Measurements from ENCODE around the gene BTBD7.

Gene BTBD7

DNA sequence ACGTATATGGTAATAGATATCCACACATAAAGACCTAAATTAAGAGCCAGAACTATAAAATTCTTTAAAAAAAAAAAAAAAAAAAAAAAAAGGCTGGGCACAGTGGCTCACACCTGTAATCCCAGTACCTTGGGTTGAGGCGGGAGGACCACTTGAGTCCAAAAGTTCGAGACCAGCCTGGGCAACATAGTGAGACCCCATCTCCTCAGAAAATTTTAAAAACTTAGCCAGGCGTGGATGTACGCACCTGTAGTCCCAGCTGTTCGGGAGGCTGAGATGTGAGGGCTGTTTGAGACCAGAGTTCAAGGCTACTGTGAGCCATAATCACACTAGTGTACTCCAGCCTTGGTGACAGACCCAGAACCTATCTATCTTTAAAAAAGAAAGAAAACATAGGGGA lies 4.3 kb downstream of the BTBD7 start:
- DNase-seq (ENCODE audit: low read depth), result no peak

GRCh38 chr14:93326196-93326595 lies 6.6 kb downstream of the BTBD7 start:
- DNase-seq (ENCODE audit: low read depth), result no peak

DNA sequence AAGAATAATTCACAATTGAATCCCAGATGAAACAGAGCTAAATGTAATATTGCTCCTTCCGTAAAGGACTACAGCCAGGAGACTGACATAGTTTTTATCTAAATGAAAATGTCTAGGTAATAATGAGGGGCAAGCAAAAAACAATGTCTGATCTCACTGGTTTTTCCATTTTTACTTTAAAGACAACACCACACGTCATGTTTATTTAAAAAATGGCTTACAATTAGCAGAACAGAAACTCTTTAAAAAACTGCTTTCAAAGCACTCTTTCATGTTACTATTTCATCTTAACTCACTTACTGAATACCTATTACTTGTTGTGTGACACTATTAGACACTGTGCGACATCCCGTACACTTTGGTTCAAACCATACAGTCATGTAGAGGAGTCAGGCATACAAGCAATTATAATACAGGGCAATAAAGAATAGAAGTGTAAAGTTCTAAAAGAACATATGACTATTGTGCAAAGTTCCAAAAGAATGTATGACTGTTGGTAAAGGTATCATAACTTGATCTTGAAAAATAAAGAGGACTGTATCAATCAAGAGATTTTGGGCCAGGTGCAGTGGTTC lies 9.1 kb downstream of the BTBD7 start:
- DNase-seq (ENCODE audit: low read depth), result no peak

- DNase-seq (ENCODE audit: low read depth), result no peak
Measured at GRCh38 chr14:93322929-93323599, 9.8 kb downstream of the BTBD7 start.

- no peak for DNase-seq (ENCODE audit: low read depth)
Measured at GRCh38 chr14:93320489-93320888, 12.3 kb downstream of the BTBD7 start.

- no peak for DNase-seq (ENCODE audit: low read depth)
Measured at GRCh38 chr14:93319958-93320357, 12.9 kb downstream of the BTBD7 start.

DNA sequence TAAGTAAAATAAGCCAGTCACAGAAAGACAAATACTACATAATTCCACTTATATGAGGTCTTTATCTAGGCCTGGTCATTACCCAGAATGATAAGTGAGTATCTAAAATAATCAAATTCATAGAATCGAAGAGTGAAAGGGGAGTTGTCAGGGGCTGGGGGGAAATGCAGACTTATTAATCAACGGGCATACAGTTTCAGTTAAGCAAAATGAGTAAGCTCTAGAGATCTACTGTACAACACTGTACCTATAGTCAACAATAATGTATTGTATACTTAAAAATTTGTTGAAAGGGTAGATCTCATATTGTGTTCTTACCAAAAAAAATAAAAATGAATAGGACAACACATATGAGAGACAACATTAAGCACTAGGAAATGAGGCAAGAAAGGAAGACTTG lies 13.3 kb downstream of the BTBD7 start:
- no peak for DNase-seq (ENCODE audit: low read depth)

DNA sequence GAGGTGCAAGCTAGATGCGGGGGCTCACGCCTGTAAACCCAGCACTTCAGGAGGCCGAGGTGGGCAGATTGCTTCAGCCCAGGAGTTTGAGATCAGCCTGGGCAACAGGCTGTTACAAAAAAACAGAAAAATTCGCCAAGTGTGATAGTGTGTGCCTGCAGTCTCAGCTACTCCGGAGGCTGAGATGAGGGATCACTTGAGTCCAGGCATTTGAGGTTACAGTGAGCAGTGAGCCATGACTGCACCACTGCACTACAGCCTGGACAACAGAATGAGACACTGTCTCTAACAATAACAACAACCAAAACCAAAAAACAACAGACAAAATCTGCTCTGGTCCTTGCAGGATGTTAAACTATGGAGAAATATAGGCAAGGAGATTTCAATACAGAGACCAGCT lies 13.9 kb downstream of the BTBD7 start:
- DNase-seq (ENCODE audit: low read depth), result no peak

- no peak for DNase-seq (ENCODE audit: low read depth)
Measured at GRCh38 chr14:93317875-93318807, 14.7 kb downstream of the BTBD7 start.

DNA sequence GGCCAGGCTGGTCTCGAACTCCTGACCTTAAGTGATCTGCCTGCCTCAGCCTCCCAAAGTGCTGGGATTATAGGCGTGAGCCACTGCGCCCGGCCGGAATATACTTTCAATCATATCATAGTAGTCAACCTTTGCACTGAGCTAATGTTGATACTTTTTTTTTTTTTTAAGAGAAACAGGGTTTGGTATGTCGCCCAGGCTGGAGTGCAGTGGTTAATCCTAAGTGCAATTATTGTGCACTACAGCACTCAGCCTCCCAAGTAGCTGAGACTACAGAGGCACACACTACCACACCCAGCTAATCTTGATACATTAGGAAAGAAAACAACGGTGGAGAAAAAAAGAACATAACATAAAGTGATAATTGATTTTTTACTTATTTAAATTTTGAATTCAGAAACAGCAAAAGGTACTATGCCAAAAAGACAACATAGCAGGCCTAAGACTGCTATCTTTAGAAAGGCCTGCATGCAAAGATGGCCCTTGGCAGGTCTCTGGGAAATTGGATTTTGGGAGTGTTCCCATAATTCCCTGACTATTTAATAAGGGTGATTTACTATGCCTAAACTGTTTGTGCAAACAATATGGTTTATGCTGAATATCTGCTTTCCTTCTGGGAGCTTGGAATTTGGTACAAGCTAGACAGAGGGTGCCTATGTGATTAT lies 15.5 kb downstream of the BTBD7 start:
- no peak for DNase-seq (ENCODE audit: low read depth)

DNA sequence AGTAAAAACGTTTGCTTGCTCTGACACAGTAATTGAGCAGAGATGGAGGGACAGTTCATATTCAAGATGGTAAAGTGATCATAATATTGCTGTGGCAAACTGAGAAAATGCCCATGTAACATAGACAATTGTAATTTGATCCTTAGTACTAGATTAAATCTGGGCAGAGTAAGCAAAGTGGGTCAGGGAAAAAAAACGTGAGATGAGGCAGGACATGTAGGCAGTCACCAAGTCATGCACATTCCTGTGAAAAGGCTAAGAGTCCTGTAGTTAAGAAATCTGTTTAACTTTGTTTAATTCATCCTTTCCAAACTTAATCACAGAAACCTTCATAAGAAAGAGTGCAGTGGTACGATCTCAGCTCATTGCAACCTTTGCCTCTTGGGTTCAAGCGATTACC lies 16.1 kb downstream of the BTBD7 start:
- DNase-seq (ENCODE audit: low read depth), result no peak

DNA sequence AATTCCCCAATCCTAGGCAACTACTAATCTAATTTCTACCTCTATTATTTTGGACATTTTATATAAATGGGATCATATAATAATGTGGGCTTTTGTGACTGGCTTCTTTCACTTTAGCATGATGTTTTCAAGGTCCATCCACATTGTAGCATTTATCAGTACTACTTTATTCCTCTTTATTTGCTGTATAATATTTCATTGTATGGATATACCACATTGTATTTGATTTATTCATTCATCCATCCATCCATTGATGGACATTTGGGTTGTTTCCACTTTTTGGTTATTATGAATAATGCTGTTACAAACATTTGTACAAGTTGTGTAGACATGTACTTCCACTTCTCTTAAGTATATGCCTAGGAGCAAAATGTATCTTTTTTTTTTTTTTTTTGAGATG lies 17.3 kb downstream of the BTBD7 start:
- no peak for DNase-seq (ENCODE audit: low read depth)

DNA sequence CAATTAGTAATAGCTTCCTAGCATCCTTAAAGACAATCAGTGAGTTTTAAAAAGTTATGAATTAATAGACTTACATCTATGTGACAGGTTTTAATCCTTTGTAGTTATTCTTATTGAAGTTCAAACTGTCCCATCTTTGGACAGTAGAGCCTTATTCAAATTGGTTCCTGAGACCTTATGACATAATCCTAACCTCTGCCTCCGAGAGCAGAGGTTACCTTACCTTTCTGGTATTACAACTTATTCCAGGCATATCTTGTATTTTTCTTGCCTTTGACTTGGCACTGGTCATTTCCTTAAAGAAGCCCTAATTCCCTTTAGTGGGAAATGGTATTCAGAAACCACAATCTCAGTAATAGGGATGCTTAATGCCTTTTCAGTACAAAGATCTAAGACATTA lies 21.8 kb downstream of the BTBD7 start:
- no peak for DNase-seq (ENCODE audit: low read depth)

GRCh38 chr14:93309427-93309966 lies 23.3 kb downstream of the BTBD7 start:
- no peak for DNase-seq (ENCODE audit: low read depth)

- DNase-seq (ENCODE audit: low read depth), result no peak
Measured at GRCh38 chr14:93308686-93309345, 24.0 kb downstream of the BTBD7 start.

- no peak for DNase-seq (ENCODE audit: low read depth)
Measured at GRCh38 chr14:93306812-93307211, 26.0 kb downstream of the BTBD7 start.

DNA sequence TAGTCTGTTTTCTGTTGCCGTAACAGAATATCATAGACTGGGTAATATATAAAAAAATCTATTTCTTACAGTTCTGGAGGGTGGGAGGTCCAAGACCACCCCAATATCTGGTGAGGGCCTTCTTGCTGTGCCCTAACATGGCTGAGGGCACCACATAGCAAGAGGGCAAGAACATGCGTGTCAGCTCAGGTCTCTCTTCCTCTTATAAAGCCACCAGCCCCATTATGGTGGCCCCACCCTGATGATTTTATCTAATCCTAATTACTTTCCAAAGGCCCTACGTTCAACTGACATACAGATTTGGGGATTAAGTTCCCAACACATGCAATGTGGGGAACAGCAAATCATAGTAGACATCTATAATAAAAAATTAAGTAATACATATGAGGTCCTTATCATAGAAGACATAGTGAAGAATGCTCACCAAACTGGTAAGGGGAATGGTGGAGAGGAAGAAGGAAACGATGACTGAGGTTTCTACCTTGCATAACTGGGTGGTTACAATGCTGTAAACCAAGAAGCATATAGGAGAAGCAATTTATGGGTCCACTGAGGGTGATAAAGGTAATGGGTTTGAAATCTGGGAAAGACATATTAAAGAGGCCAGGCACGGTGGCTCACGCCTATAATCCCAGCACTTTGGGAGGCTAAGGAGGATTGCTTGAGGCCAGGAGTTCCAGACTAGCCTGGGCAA lies 27.0 kb downstream of the BTBD7 start:
- no peak for DNase-seq (ENCODE audit: low read depth)

DNA sequence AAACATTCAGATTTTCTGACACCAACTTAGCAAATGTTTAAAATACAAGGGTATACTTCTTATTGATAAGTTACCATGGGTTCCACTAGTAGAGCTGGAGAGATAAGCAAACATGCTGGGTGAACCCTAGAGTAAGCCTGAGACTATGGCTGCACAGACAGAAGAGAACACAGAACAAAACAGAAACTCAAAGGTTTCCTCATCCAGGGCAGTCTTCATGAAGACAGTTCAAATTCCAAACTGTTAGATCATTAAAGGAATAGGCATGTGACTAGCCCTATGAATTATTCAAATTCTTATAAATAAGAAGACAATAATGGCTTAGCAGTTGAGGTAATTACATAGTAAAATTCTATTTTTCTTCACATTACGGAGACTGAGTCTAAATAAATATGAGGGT lies 28.1 kb downstream of the BTBD7 start:
- no peak for DNase-seq (ENCODE audit: low read depth)

GRCh38 chr14:93303659-93304058 lies 29.2 kb downstream of the BTBD7 start:
- no peak for DNase-seq (ENCODE audit: low read depth)

DNA sequence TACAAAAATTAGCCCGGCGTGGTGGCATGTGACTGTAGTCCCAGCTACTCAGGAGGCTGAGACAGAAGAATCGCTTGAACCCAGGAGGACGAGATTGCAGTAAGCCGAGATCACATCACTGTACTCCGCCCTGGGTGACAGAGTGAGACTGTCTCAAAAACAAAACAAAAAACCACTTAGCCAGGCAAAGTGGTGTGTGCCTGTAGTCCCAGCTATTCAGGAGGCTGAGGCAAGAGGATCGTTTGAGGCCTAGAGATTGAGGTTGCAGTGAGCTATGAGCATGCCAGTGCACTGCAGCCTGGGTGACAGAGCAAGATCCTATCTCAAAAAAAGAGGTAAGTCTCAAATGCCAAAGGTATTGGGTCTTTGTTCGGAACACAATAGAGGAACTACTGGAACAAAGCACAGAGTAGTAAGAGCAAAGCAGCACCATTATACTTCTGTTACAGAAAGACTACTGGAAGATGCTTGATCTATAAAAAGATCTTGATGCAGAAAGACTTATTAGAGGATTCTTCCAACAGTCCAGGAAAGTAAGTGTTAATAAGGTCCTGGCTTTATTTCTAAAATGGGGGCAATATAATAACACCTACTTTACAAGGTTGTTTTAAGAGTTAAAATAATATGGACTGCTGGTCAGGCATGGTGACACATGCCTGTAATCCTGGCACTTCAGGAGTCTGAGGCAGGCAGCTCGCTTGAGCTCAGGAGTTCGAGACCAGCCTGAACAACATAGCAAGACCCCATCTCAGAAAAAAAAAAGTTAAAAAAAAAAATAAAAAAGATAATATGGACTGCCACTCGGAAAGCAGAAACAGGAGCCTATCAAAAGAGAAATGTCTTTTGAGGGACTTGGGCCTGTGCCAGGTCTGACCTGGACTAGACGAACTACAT lies 29.9 kb downstream of the BTBD7 start:
- no peak for DNase-seq (ENCODE audit: low read depth)

Measured in activated T-cell treated with anti-CD3 and anti-CD28 coated beads for 24 hours (primary cell).